Pancreas (tissue), 10 donors: ENCODE results near the gene CPNE7. TPM values are rescaled to one million over a fixed set of nuclear protein-coding genes. Genes with fewer than 3 reads are reported as not detected.

Source experiments
- ATAC-seq, 4 donors: fragments of 200-7000 bp; cut with Tn5 transposase; one replicate each; pipeline versions ENCODE4 v1.8.0 to v1.9.1; 2020; ENCODE audit warnings: mild to moderate bottlenecking in 4 of 4, moderate library complexity in 4 of 4
- DNase-seq, 6 donors: peaks; one replicate each; pipeline ENCODE4 v3.0.0-alpha.2; 2020
- FAIRE-seq: peaks from 2 replicates; lab custom pipeline; 2012; peaks lifted over from hg19 to GRCh38; lab: Jason Lieb, UNC
- H3K27ac ChIP-seq, 4 donors: fragments of 200-600 bp; sonication (generic); 1 replicate in 3 of 4; 2 replicates in 1 of 4; pipeline versions ENCODE4 v1.5.0 to v1.8.0; 2020
- H3K27me3 ChIP-seq, 4 donors: fragments of 200-600 bp; one replicate each; pipeline ENCODE4 v1.8.0; 2021
- H3K36me3 ChIP-seq, 3 donors: fragments of 200-600 bp; sonication (generic) in 1 of 3; one replicate each; pipeline versions ENCODE4 v1.5.0 to v1.8.0; 2020 to 2021
- H3K4me1 ChIP-seq, 3 donors: fragments of 200-600 bp; one replicate each; pipeline ENCODE4 v1.8.0; 2021
- H3K4me3 ChIP-seq, 4 donors: fragments of 200-600 bp; sonication (generic) in 2 of 4; one replicate each; pipeline versions ENCODE4 v1.5.0 to v1.8.0; 2020 to 2021
- H3K9me3 ChIP-seq, 4 donors: fragments of 200-600 bp; one replicate each; pipeline ENCODE4 v1.8.0; 2021
- CTCF ChIP-seq, 4 donors: fragments of 200-600 bp; sonication (generic) in 3 of 4; IDR thresholded peaks; one replicate each; pipeline versions ENCODE4 v1.5.0 to v1.8.0; 2021; ENCODE audit warnings: antibody characterized with exemption in 4 of 4
- WGBS, 2 donors: extraction: QIAGEN DNeasy Blood & Tissue Kit; methylation state at CpG; one replicate each; pipeline ENCODE4 v1.1.7; 2013; 5-methylcytosine and 5-hydroxymethylcytosine counted together
- intact Hi-C, 3 donors: fragments of 100-400 bp; cut with DNase I; formaldehyde crosslinking; loops; one replicate each; pipeline versions ENCODE4 v1.11.1 to v1.14.2; 2022
- polyA plus RNA-seq, 2 donors: library from polyadenylated mRNA; stranded (reverse); fragments of 200-250 nt; gene quantifications; one replicate each; pipeline ENCODE4 v1.2.3, GENCODE V29; 2013
- total RNA-seq, 6 donors: library from RNA; stranded (reverse); fragmentation: NEBNext Ultra II Directional in 4 of 6; extraction: Animal tissue kit (Norgen Biotek cat#: 25700) in 4 of 6; gene quantifications; one replicate each; pipeline versions ENCODE4 v1.2.1 to v1.2.4, GENCODE V29; 2021 to 2023
- donor health status: healthy with polysubstance abuse.
- donor health status: DM: no; HTN: no; CAD: no; lungs with moderate emphysema.
- donor health status: DM: no; HTN: no; CAD: no.
- donor health status: control.
- donor health status: control.
- donor health status: Bipolar disorder and iron deficiency.
- donor health status: DM: yes; HTN: yes; CAD: no.
- donor health status: DM: no; HTN: no; CAD: no.
- donor health status: DM: no; HTN: no; CAD: no.
- donor health status: DM: yes; HTN: yes; CAD: no.

CPNE7 gene
- total and polyA plus RNA-seq, 8 donors = 0.12 to 4.5 (median 1.0) TPM

- intact Hi-C loops = no loop called here
- Histone ChIP-seq H3K27ac (peak overlapping the region; percentile 94 to 98 (median 96)), H3K36me3 (peaks cover 0 to 32% (median 29%) of the 10 kb centered on the region in 3 donors), H3K9me3 (no peaks in the 10 kb centered on the region), H3K4me3 (peak overlapping the region; percentile 76 to 98 (median 94)), H3K27me3 (no peaks in the 10 kb centered on the region), H3K4me1 (peaks cover 20 to 40% (median 23%) of the 10 kb centered on the region in 3 donors)
- 2 to 3% methylated on average over 58 of the region's 58 CpGs for WGBS, 2 donors
- DNase-seq = peak in 2 of 6 donors; percentile 73 to 85
- FAIRE-seq = no peak
- no peak for ATAC-seq
- TF ChIP-seq CTCF (IDR thresholded peaks at IDR 0.05) = no peak
These were observed 14.2 kb upstream of the CPNE7 start for GRCh38 chr16:89561142-89561883.

DNA sequence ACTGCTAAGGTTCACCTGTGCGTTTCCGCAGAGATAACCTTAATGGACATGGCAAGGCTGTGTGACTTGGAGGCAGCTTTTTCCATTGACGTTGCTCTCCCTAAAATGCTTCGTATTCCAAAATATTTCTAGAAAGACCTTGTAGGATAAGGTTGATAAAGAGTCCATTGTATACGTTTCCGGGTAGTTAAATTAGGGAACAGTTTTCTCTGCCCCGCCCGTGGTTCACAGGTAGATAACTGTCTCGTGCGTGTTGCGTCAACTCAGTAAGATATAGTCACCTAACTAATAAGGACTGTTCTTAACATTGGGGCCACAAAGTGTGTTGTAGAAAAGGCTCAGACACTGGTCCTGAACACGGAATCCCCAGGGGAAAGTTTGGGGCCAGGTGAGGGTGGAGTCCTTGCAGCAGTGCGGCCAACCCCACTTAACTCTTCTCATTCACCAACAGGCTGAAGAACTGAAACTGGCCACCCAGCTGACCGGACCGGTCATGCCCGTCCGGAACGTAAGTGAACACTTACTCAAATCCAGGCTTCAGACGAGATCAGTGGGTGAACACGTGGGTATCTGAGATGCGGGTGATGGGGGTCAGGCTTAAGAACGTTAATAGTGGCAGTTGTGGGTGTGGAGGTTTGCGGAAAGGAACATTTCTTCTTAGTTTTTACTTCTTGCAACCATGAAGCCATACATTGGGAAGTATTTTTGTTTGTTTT is 13.5 kb upstream of the CPNE7 start:
- DNase-seq (no peak), FAIRE-seq (no peak), ATAC-seq (no peak)
- intact Hi-C loops = no loop called here
- peaks cover 20 to 40% (median 23%) of the 10 kb centered on the region in 3 donors for H3K4me1 ChIP-seq
- H3K36me3 ChIP-seq = peaks cover 0 to 32% (median 29%) of the 10 kb centered on the region in 3 donors
- no peaks in the 10 kb centered on the region for H3K27me3 ChIP-seq
- no peak for TF ChIP-seq CTCF (IDR thresholded peaks at IDR 0.05)
- peak overlapping the region; percentile 76 to 98 (median 94) for H3K4me3 ChIP-seq
- H3K27ac ChIP-seq = no peak overlapping the region
- H3K9me3 ChIP-seq = no peaks in the 10 kb centered on the region
- WGBS, 2 donors = 34% methylated on average over 23 of the region's 23 CpGs

GRCh38 chr16:89562939-89563338 is 12.6 kb upstream of the CPNE7 start:
- DNase-seq = no peak
- H3K4me1 ChIP-seq = peaks cover 20 to 40% (median 23%) of the 10 kb centered on the region in 3 donors
- H3K27ac ChIP-seq = no peak overlapping the region
- peak overlapping the region in 1 of 4 donors; percentile 98 for H3K4me3 ChIP-seq
- no peaks in the 10 kb centered on the region for H3K27me3 ChIP-seq
- TF ChIP-seq CTCF (IDR thresholded peaks at IDR 0.05) = no peak
- no peak for FAIRE-seq
- intact Hi-C loops = no loop called here
- WGBS, 2 donors = 74 to 80% methylated on average over 11 to 12 of the region's 12 CpGs
- H3K9me3 ChIP-seq = no peaks in the 10 kb centered on the region
- H3K36me3 ChIP-seq = peaks cover 0 to 32% (median 29%) of the 10 kb centered on the region in 3 donors
- ATAC-seq = no peak

DNA sequence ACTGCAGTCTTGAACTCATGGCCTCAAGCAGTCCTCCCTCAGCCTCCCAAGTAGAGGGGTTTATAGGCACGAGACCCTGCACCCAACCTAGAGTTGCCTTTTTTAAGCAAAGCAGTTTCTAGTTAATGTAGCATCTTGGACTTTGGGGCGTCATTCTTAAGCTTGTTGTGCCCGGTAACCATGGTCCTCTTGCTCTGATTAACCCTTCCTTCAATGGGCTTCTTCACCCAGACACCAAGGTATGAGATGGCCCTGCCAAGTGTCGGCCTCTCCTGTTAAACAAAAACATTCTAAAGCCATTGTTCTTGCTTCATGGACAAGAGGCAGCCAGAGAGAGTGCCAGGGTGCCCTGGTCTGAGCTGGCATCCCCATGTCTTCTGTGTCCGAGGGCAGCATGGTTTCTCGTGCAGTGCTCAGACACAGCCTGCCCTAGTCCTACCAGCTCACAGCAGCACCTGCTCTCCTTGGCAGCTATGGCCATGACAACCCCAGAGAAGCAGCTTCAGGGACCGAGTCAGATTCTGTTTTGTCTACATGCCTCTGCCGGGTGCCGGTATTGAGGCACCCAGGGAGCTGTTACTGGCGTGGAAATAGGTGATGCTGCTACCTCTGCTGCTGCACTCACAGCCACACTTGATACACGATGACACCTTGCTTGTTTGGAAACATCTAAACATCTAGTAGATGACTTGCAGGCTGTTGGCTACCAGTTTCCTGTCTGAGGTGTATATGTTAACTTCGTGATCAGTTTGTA is 11.7 kb upstream of the CPNE7 start:
- 60 to 70% methylated on average over 12 of the region's 12 CpGs for WGBS, 2 donors
- DNase-seq (no peak), ATAC-seq (no peak), FAIRE-seq (no peak)
- H3K4me1 ChIP-seq = peaks cover 20 to 40% (median 23%) of the 10 kb centered on the region in 3 donors
- intact Hi-C loops = no loop called here
- H3K27ac ChIP-seq = no peak overlapping the region
- no peak for TF ChIP-seq CTCF (IDR thresholded peaks at IDR 0.05)
- no peaks in the 10 kb centered on the region for H3K9me3 ChIP-seq
- H3K36me3 ChIP-seq = peaks cover 0 to 32% (median 29%) of the 10 kb centered on the region in 3 donors
- peak overlapping the region in 1 of 4 donors; percentile 14 for H3K4me3 ChIP-seq
- no peaks in the 10 kb centered on the region for H3K27me3 ChIP-seq
